RWPE1 (cell line): ENCODE data around the gene TOP2A.

Source experiments
- CTCF ChIA-PET: fragments of 350-600 bp; sonication (Branson Sonifier 250); formaldehyde crosslinking; extraction: SDS; loops from one replicate; lab custom pipeline; 2021; lab: Yijun Ruan, JAX
- POLR2A ChIA-PET: fragments of 400-600 bp; formaldehyde crosslinking; extraction: SDS; loops from one replicate; lab custom pipeline; 2020; ENCODE audit warnings: antibody characterized with exemption; ENCODE audit not compliant: low non-redundant PET; lab: Yijun Ruan, JAX
- DNase-seq: peaks from one replicate; pipeline ENCODE4 v3.0.0; 2012; ENCODE audit warnings: low spot score
- H3K27ac ChIP-seq: fragments of 450-650 bp; 2 replicates; pipeline ENCODE4 v1.5.1; 2017
- TF ChIP-seq, protein P1 (sequence below): fragments of 450-650 bp; conservative IDR thresholded peaks from 2 replicates; pipeline ENCODE4 v1.5.1; 2017; ENCODE audit warnings: low read depth, mild to moderate bottlenecking

TOP2A gene

GRCh38 chr17:40340880-40341807 lies 76.6 kb downstream of the TOP2A start:
- ChIA-PET POLR2A (interaction anchor here (1.0 kb wide), 1 partner anchor 27 kb away, joined by 3 read pairs; no protein-coding TSS in a partner anchor), CTCF (interaction anchor here (0.6 kb wide), 3 partner anchors 11 to 1322 kb away, joined by 3 read pairs; no protein-coding TSS in a partner anchor)
- DNase-seq = peak; percentile 68
- TF ChIP-seq, protein P1, sequence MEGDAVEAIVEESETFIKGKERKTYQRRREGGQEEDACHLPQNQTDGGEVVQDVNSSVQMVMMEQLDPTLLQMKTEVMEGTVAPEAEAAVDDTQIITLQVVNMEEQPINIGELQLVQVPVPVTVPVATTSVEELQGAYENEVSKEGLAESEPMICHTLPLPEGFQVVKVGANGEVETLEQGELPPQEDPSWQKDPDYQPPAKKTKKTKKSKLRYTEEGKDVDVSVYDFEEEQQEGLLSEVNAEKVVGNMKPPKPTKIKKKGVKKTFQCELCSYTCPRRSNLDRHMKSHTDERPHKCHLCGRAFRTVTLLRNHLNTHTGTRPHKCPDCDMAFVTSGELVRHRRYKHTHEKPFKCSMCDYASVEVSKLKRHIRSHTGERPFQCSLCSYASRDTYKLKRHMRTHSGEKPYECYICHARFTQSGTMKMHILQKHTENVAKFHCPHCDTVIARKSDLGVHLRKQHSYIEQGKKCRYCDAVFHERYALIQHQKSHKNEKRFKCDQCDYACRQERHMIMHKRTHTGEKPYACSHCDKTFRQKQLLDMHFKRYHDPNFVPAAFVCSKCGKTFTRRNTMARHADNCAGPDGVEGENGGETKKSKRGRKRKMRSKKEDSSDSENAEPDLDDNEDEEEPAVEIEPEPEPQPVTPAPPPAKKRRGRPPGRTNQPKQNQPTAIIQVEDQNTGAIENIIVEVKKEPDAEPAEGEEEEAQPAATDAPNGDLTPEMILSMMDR = no peak
- H3K27ac ChIP-seq = peak overlapping the region; percentile 96

GRCh38 chr17:40340327-40340726 lies 77.4 kb downstream of the TOP2A start:
- no peak overlapping the region for H3K27ac ChIP-seq
- CTCF ChIA-PET = interaction anchor here (0.5 to 0.6 kb wide), 3 partner anchors 12 to 22 kb away, joined by 3 to 5 read pairs (median 3); no protein-coding TSS in a partner anchor
- TF ChIP-seq, protein P1 = no peak
- POLR2A ChIA-PET = no interaction called here
- no peak for DNase-seq

GRCh38 chr17:40338941-40339649 lies 78.6 kb downstream of the TOP2A start:
- POLR2A ChIA-PET = no interaction called here
- peak overlapping the region; percentile 50 for H3K27ac ChIP-seq
- TF ChIP-seq, protein P1 = no peak
- CTCF ChIA-PET = interaction anchor here (0.6 kb wide), 1 partner anchor 26 kb away, joined by 4 read pairs; no protein-coding TSS in a partner anchor
- DNase-seq = no peak
